OCI-LY7 (cell line): ENCODE results near the gene TRIM69. TPM values are rescaled to one million over a fixed set of nuclear protein-coding genes. Genes with fewer than 3 reads are reported as not detected.

Source experiments
- BruUV-seq: library from RNA; stranded (reverse); fragments of 400-500 nt; replicated peaks from 2 replicates; lab custom pipeline; 2021; lab: Mats Ljungman, UMichigan
- CTCF ChIA-PET: fragments of 300-600 bp; sonication (Branson Sonifier 250); formaldehyde crosslinking; loops from one replicate; lab custom pipeline; 2022; ENCODE audit warnings: antibody characterized with exemption; ENCODE audit not compliant: unreplicated experiment; lab: Charles Lee
- POLR2A ChIA-PET: fragments of 300-600 bp; sonication (Branson Sonifier 250); formaldehyde crosslinking; loops from one replicate; lab custom pipeline; 2022; ENCODE audit warnings: antibody characterized with exemption; lab: Charles Lee
- DNase-seq: peaks from one replicate; pipeline ENCODE4 v3.0.0-alpha.2; 2015; ENCODE audit warnings: low spot score
- H2AFZ ChIP-seq: fragments of 200-600 bp; sonication (generic), shearing (Covaris generic); 2 replicates; pipeline ENCODE4 v1.6.1; 2014; ENCODE audit warnings: mild to moderate bottlenecking, antibody characterized with exemption, low read length, moderate library complexity
- H3K27ac ChIP-seq: fragments of 200-600 bp; sonication (generic); 2 replicates; pipeline ENCODE4 v1.5.1; 2014; ENCODE audit warnings: mixed run types, low read depth, mild to moderate bottlenecking, moderate library complexity, low read length, inconsistent platforms; ENCODE audit not compliant: poor library complexity, severe bottlenecking
- H3K36me3 ChIP-seq: fragments of 200-600 bp; sonication (generic); 2 replicates; pipeline ENCODE4 v1.6.1; 2014; ENCODE audit warnings: mild to moderate bottlenecking, antibody characterized with exemption, low read length, moderate library complexity, mixed read lengths; ENCODE audit not compliant: insufficient read depth
- H3K4me1 ChIP-seq: fragments of 200-600 bp; sonication (generic); 2 replicates; pipeline ENCODE4 v1.5.1; 2014; ENCODE audit warnings: mild to moderate bottlenecking, low read length; ENCODE audit not compliant: insufficient read depth, poor library complexity, severe bottlenecking
- H3K4me2 ChIP-seq: fragments of 200-600 bp; sonication (generic); 2 replicates; pipeline ENCODE4 v1.6.1; 2014; ENCODE audit warnings: mild to moderate bottlenecking, low read length
- H3K4me3 ChIP-seq: fragments of 200-600 bp; sonication (generic); 2 replicates; pipeline ENCODE4 v1.5.1; 2014; ENCODE audit warnings: mild to moderate bottlenecking, low read depth, low read length; ENCODE audit not compliant: poor library complexity, severe bottlenecking
- H3K79me2 ChIP-seq: fragments of 200-600 bp; sonication (generic); 2 replicates; pipeline ENCODE4 v1.6.1; 2016; ENCODE audit warnings: low read depth, mild to moderate bottlenecking, low read length, moderate library complexity, mixed read lengths; ENCODE audit not compliant: insufficient read depth
- H3K9me2 ChIP-seq: fragments of 200-600 bp; sonication (generic); 2 replicates; pipeline ENCODE4 v1.6.1; 2016; ENCODE audit warnings: mild to moderate bottlenecking, low read length, mixed read lengths; ENCODE audit not compliant: insufficient read depth
- H3K9me3 ChIP-seq: fragments of 200-600 bp; sonication (generic); 2 replicates; pipeline ENCODE4 v1.6.1; 2014; ENCODE audit warnings: mild to moderate bottlenecking, mixed run types, low read length, mixed read lengths
- H4K20me1 ChIP-seq: fragments of 200-600 bp; sonication (generic); 2 replicates; pipeline ENCODE4 v1.6.1; 2014; ENCODE audit warnings: mild to moderate bottlenecking, antibody characterized with exemption, low read length, moderate library complexity, mixed read lengths; ENCODE audit not compliant: insufficient read depth
- EZH2phosphoT487 ChIP-seq: fragments of 200-600 bp; sonication (generic); IDR thresholded peaks from 2 replicates; pipeline ENCODE4 v1.6.1; 2018; ENCODE audit warnings: low read depth, borderline replicate concordance, mild to moderate bottlenecking, mixed run types, antibody characterized with exemption, low read length, moderate library complexity, mixed read lengths
- intact Hi-C: fragments of 100-400 bp; cut with micrococcal nuclease; formaldehyde crosslinking; loops from one replicate; pipeline ENCODE4 v1.10.0; 2022; ENCODE audit not compliant: unreplicated experiment
- total RNA-seq, 2 experiments: library from RNA; depleted of rRNA in 1 of 2; stranded (reverse); fragments of >200 nt in 1 of 2; shearing (Covaris generic) in 1 of 2; gene quantifications; 2 replicates each; pipeline ENCODE4 v1.2.3, GENCODE V29; 2014 to 2022
- TF ChIP-seq, protein P1 (sequence below): fragments of 200-600 bp; sonication (generic); conservative IDR thresholded peaks from 2 replicates; pipeline ENCODE4 v1.5.1; 2014; ENCODE audit warnings: mild to moderate bottlenecking, antibody characterized with exemption, low read length, moderate library complexity, mixed read lengths

TRIM69 gene
- total RNA-seq, 2 experiments from 2014 or later: 16.3 to 33.7 TPM

DNA sequence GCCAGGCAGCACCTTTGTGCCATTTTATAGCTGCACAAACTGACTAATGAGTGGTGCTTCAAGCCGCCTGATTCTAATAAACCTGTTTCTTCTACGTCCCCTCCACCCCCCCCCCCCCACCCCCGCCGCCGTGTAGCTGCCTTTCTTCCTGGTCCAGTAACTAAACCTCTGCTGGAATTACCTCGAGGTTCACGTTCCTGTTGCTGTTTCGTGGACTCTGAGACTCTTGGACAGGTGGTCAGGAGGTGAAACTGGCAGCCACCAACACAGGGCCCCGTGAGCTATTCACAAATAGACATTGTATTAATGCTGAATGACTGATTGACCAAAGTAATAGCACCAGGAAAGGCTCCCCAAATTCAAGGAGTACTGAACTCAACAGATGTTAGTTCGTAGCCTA lies 73.9 kb downstream of the TRIM69 start:
- no peaks in the 10 kb centered on the region for H3K79me2 ChIP-seq
- H3K9me3 ChIP-seq: no peaks in the 10 kb centered on the region
- no peak overlapping the region for H3K4me3 ChIP-seq
- TF ChIP-seq, protein P1, sequence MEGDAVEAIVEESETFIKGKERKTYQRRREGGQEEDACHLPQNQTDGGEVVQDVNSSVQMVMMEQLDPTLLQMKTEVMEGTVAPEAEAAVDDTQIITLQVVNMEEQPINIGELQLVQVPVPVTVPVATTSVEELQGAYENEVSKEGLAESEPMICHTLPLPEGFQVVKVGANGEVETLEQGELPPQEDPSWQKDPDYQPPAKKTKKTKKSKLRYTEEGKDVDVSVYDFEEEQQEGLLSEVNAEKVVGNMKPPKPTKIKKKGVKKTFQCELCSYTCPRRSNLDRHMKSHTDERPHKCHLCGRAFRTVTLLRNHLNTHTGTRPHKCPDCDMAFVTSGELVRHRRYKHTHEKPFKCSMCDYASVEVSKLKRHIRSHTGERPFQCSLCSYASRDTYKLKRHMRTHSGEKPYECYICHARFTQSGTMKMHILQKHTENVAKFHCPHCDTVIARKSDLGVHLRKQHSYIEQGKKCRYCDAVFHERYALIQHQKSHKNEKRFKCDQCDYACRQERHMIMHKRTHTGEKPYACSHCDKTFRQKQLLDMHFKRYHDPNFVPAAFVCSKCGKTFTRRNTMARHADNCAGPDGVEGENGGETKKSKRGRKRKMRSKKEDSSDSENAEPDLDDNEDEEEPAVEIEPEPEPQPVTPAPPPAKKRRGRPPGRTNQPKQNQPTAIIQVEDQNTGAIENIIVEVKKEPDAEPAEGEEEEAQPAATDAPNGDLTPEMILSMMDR: no peak
- no peak for TF ChIP-seq EZH2phosphoT487
- no peaks in the 10 kb centered on the region for H3K4me1 ChIP-seq
- intact Hi-C loops: no loop called here
- no TSS peak for BruUV-seq
- CTCF ChIA-PET: no interaction called here
- no peak for DNase-seq
- H3K4me2 ChIP-seq: no peak overlapping the region
- H2AFZ ChIP-seq: no peak overlapping the region
- H4K20me1 ChIP-seq: no peaks in the 10 kb centered on the region
- no peaks in the 10 kb centered on the region for H3K9me2 ChIP-seq
- no peak overlapping the region for H3K27ac ChIP-seq
- POLR2A ChIA-PET: no interaction called here
- no peaks in the 10 kb centered on the region for H3K36me3 ChIP-seq

DNA sequence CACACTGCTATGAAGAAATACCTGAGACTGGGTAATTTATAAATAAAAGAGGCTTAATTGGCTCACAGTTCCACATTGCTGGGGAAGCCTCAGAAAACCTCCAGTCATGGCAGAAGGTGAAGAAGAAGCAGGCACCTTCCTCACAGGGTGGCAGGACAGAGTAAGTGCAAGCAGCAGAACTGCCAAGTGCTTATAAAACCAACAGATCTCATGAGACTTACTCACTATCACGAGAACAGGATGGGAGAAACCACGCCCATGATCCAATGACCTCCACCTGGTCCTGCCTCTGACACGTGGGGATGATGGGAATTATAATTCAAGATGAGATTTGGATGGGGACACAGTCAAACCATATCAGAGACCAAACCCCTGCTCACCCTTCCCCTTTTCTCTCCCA lies 75.0 kb downstream of the TRIM69 start:
- CTCF ChIA-PET: no interaction called here

GRCh38 chr15:44812029-44812517 lies 75.7 kb downstream of the TRIM69 start:
- H3K4me1 ChIP-seq: no peaks in the 10 kb centered on the region
- H3K36me3 ChIP-seq: no peaks in the 10 kb centered on the region
- H4K20me1 ChIP-seq: no peaks in the 10 kb centered on the region
- H2AFZ ChIP-seq: no peak overlapping the region
- CTCF ChIA-PET: no interaction called here
- TF ChIP-seq, protein P1: no peak
- no peak for TF ChIP-seq EZH2phosphoT487
- no peak for DNase-seq
- no peak overlapping the region for H3K4me2 ChIP-seq
- intact Hi-C loops: no loop called here
- no peaks in the 10 kb centered on the region for H3K79me2 ChIP-seq
- H3K27ac ChIP-seq: no peak overlapping the region
- no peaks in the 10 kb centered on the region for H3K9me3 ChIP-seq
- no TSS peak for BruUV-seq
- H3K9me2 ChIP-seq: no peaks in the 10 kb centered on the region
- POLR2A ChIA-PET: no interaction called here
- no peak overlapping the region for H3K4me3 ChIP-seq

More for the DNA sequence above, 75.0 kb downstream of the TRIM69 start:
- Histone ChIP-seq H3K9me3 (no peaks in the 10 kb centered on the region), H3K27ac (no peak overlapping the region), H3K9me2 (no peaks in the 10 kb centered on the region), H3K36me3 (no peaks in the 10 kb centered on the region), H2AFZ (no peak overlapping the region), H3K4me3 (no peak overlapping the region), H4K20me1 (no peaks in the 10 kb centered on the region), H3K4me2 (no peak overlapping the region), H3K79me2 (no peaks in the 10 kb centered on the region), H3K4me1 (no peaks in the 10 kb centered on the region)
- intact Hi-C loops: no loop called here
- TF ChIP-seq EZH2phosphoT487: no peak
- TF ChIP-seq, protein P1: no peak
- BruUV-seq: no TSS peak
- no peak for DNase-seq
- POLR2A ChIA-PET: no interaction called here
